GM23338 (cell line): Measurements from ENCODE around the gene CARD9.

ENCODE experiments used
- CREB1 ChIP-seq: fragments of 250-450 bp; sonication (Bioruptor Pico); IDR thresholded peaks from 2 replicates; pipeline ENCODE4 v1.5.0; 2020; ENCODE audit warnings: low read depth, mild to moderate bottlenecking, moderate library complexity
- CTCF ChIP-seq, 2 experiments: fragments of 200-600 bp in 1 of 2; sonication (generic) in 1 of 2; conservative IDR thresholded peaks; 2 replicates each; pipeline versions ENCODE4 v1.5.1 to v1.6.1; 2016 to 2017; ENCODE audit warnings: antibody characterized with exemption in 2 of 2, low read depth in 2 of 2, mild to moderate bottlenecking in 2 of 2, moderate library complexity in 1 of 2
- ETS1 ChIP-seq: IDR thresholded peaks from 2 replicates; pipeline ENCODE4 v1.6.1; 2016; ENCODE audit warnings: antibody characterized with exemption
- EZH2 ChIP-seq: fragments of 200-600 bp; sonication (generic); IDR thresholded peaks from one replicate; pipeline ENCODE4 v1.8.0; 2017; ENCODE audit warnings: antibody characterized with exemption, mild to moderate bottlenecking, low read depth; ENCODE audit not compliant: unreplicated experiment
- EZH2phosphoT487 ChIP-seq: fragments of 200-600 bp; sonication (generic); IDR thresholded peaks from one replicate; pipeline ENCODE4 v1.8.1; 2018; ENCODE audit warnings: antibody characterized with exemption; ENCODE audit not compliant: unreplicated experiment
- JUNB ChIP-seq: IDR thresholded peaks from one replicate; pipeline ENCODE4 v1.6.1; 2016; ENCODE audit warnings: antibody characterized with exemption; ENCODE audit not compliant: unreplicated experiment
- NANOG ChIP-seq: IDR thresholded peaks from 2 replicates; pipeline ENCODE4 v1.6.1; 2016; ENCODE audit warnings: antibody characterized with exemption, borderline replicate concordance
- POLR2AphosphoS5 ChIP-seq: IDR thresholded peaks from 2 replicates; pipeline ENCODE4 v1.6.1; 2016; ENCODE audit warnings: antibody characterized with exemption, low read depth
- REST ChIP-seq: IDR thresholded peaks from one replicate; pipeline ENCODE4 v1.6.1; 2018; ENCODE audit warnings: antibody characterized with exemption; ENCODE audit not compliant: unreplicated experiment
- ZNF462 ChIP-seq: fragments of 250-450 bp; sonication (Bioruptor Pico); IDR thresholded peaks from 2 replicates; pipeline ENCODE4 v1.5.0; 2020; ENCODE audit warnings: mild to moderate bottlenecking, moderate library complexity

GRCh38 chr9:136363106-136363948 is 10.1 kb downstream of the CARD9 start, which contains the start of gene DNLZ:
- TF ChIP-seq CTCF (conservative IDR thresholded peaks at IDR 0.05; ENCODE audit: low read depth in 2 of 2) (peak; percentile 65 to 88), EZH2phosphoT487 (no peak), EZH2 (no peak), POLR2AphosphoS5 (peak; percentile 85), REST (no peak), ZNF462 (CRISPR knock-in tag) (no peak), ETS1 (peak; percentile 81), CREB1 (peak; percentile 81), JUNB (no peak), NANOG (no peak)
